ENCODE data around the gene PATJ. TPM values are rescaled to one million over a fixed set of nuclear protein-coding genes. Genes with fewer than 3 reads are reported as not detected.
A peak's percentile ranks its signal among the peaks of the same experiment; 100 is the strongest.

PATJ gene
- polyA plus RNA-seq, 1 donor: 3.5 TPM

DNA sequence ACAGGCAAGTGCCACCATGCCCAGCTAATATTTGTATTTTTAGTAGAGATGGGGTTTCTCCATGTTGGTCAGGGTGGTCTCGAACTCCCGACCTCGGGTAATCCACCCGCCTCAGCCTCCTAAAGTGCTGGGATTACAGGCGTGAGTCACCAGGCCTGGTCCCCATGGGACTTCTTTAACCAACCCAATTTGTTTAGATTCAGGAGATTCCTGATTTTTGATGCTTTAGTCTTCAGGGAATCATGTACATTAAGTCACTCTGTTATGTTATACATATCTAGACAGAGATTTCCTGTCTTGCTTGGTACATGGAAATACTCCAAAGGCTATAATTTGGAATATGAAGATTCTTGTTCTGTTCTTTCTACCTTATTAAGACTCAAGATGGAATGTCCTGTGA, 250.0 kb downstream of the PATJ start:
- DNase-seq (ENCODE audit: low read depth): no peak

DNA sequence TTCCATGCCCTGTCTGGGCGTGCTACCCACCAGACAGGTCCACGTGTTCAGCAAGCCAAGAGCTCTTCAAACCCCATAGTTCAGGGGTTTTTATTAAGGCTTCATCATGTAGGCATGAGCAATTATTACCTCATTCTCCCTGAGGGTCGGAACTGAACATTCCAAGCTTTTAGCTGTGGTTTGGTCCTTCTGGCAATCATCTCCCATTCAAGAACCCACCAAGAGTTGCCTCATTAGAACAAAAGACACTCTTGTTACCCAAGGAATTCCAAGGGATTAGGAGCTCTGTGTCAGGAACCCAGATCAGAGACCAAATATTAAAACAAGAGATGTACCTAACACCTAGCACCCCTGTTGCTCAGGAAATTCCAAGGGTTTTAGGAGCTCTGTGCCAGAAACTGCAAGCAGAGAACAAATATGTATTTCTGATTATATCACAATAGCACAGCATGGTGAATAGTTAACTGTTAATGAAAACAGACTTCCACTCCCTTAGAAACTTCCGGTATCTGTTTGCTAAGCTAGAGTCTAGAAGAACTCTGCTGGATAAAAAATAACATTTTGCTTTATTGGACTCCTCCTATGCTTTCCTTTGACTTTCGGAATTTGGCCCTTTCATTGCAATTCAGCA, 251.2 kb downstream of the PATJ start:
- no peak for DNase-seq (ENCODE audit: low read depth)

DNA sequence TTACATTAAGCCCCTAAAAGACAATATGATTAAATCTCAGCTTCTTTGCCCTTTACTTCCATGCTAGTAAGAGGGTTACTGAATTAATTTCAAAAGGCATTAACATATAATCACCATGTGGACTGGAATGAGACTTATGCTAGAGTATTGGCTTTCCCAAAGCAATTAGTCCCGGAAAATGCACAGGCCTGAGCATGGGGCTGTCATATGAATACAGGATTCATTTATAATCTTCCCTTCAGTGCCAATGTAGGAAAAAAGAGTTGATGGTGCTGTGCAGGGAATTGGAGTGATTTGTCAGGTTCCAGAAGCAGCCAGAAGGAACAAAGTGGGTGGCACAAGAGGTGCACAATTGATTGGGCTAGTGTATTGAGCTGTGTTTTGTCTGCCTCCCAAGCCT, 253.4 kb downstream of the PATJ start:
- DNase-seq (ENCODE audit: low read depth): no peak

DNA sequence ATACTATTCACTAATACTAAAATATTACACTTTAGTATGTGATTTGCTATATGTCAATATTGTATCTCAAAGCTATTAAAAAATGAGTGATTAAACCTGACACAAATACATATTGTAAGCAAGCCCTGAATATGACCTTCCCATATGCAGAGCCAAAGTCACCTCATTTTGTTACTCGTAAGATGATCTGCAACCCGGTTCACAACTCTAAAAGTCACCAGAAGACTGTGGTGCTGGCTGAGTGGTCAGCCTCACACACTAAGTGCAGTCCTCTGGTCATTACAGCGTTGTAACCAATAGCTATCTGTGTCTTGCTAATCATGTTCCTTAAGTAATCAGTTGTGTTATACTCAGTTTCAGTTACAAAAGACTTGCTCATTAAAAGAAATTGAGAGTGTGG, 254.8 kb downstream of the PATJ start:
- no peak for DNase-seq (ENCODE audit: low read depth)

DNA sequence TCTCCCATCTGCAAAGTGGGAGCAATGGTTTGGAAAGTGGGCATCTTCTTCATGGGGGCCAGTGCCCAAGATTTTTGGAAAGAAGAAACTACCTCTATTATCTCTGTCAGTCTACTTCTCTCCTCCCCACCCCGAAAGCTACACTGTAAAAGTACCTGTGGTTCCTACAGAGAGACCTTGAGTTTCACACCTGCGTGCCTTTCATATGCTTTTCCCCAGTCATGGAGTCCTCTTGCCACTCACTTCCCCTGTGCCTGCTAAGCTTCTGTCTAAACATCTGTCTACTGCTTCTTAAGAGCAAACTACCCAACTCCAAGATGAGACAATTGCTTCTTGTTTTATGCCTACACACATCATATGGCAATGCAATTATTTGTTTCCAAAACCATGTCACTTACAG, 261.5 kb downstream of the PATJ start:
- no peak for DNase-seq (ENCODE audit: low read depth)

DNA sequence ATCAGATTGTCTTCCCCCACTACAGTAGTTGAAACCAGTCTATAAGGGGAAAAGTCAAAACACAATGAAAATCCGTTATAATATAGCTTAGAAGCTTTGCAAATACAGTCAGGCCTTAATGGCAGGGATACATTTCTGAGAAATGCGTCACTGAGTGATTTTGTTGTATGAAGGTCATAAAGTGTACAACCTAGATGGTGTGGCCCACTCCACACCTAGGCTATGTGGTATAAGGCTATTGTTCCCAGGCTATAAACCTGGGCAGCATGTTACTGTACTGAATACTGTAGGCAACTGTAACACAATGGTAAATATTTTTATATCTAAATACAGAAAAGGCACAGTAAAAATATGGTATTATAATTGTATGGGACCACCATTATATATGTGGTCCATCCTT, 264.4 kb downstream of the PATJ start:
- no peak for DNase-seq (ENCODE audit: low read depth)

DNA sequence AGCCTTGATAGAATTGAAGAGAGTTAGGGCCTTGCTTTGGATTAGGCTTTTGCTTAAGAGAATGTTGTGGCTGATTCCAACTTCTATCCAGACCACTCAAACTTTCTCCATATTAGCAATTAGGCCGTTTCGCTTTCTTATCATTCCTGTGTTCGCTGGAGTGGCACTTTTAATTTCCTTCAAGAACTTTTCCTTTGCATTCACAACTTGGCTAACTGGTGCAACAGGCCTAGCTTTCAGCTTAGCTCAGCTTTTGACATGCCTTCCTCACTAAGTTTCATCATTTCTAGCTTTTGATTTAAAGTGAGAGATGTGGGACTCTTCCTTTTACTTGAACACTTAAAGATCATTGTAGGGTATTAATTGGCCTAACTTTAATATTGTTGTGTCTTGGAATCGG, 268.7 kb downstream of the PATJ start:
- DNase-seq (ENCODE audit: low read depth): no peak

GRCh38 chr1:62012095-62012494, 269.8 kb downstream of the PATJ start:
- DNase-seq (ENCODE audit: low read depth): no peak

DNA sequence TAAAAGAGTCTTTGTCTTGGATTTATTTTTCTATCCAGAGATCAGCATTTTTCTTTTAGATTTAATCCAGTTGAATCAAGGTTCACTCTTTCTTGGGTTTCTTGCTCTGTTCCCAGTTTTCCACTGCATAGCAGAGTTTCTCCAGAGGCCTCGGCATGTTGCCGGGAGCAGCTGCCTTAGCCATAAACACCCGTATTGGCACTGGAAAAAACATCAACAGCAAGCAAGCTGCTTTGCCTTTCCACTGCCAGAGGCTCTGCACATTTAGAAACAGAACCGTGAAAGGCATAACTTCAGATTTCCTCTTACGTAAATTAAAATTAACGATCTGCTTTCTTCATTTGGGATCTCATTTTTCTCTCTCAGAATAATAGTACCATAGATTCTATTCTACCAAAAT, 270.6 kb downstream of the PATJ start:
- DNase-seq (ENCODE audit: low read depth): peak; percentile 70

- DNase-seq (ENCODE audit: low read depth): no peak
Measured at GRCh38 chr1:62013264-62013663, 271.0 kb downstream of the PATJ start.

GRCh38 chr1:62022382-62022983, 280.2 kb downstream of the PATJ start:
- no peak for DNase-seq (ENCODE audit: low read depth)

DNA sequence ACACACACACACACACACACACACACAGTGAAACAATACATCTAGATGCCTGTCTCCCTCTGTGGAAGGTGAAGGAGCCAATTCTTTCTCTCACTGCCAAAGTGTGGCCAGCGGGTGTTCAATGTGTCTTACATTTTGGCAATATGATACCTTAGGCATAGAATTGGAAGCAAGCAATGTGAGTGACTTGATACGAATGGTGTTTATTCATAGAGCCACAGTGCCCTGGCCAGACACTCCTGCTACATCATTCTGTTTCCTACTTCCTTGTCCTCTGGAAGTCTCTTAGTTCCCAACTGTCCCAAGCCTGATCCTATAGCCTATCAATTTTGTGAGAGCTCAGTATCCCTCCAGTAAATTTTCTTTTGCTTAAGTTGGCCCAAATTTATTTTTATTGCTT, 282.4 kb downstream of the PATJ start:
- DNase-seq (ENCODE audit: low read depth): no peak

DNA sequence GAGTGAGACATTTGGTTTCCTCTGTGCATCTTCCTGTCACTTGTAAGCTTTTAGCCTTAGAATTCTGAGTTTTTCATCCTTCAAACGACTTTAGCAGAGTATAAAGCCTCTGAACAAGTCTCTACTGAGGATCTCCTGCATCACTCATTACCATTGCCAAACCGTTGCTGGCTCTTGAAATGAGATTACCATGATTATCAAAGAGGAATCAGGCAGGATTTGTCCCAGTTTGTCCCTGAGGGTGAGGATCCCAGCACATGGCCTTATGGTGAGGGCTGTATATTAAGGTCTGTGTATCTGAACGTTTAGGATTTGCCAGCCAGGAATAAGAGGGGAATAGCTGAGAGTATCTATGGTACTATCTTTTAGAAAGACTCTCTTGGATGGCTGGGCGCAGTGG, 282.9 kb downstream of the PATJ start:
- no peak for DNase-seq (ENCODE audit: low read depth)

- no peak for DNase-seq (ENCODE audit: low read depth)
Measured at GRCh38 chr1:62025892-62026291, 283.6 kb downstream of the PATJ start.

DNA sequence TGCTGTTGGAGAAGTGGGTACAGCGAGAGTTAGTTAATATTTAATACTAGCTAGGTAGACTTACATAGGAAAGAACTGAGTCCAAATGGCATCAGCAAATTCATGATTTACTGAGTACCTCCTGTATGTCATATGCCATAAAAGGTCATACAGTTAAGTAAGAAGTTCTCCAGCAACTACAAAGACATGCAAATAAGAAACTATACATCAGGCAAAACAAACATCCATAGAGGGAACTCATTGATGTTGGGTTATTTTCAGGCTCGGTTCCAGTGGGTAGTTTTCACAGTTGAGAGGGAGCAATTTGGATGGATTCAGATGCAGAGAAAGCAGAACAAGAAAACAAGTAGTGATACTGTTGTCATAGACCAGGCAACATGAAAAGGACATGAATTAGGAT, 287.4 kb downstream of the PATJ start:
- DNase-seq (ENCODE audit: low read depth): no peak

GRCh38 chr1:62034790-62035189, 292.5 kb downstream of the PATJ start:
- no peak for DNase-seq (ENCODE audit: low read depth)

- no peak for DNase-seq (ENCODE audit: low read depth)
Measured at GRCh38 chr1:62037274-62037673, 295.0 kb downstream of the PATJ start.

DNA sequence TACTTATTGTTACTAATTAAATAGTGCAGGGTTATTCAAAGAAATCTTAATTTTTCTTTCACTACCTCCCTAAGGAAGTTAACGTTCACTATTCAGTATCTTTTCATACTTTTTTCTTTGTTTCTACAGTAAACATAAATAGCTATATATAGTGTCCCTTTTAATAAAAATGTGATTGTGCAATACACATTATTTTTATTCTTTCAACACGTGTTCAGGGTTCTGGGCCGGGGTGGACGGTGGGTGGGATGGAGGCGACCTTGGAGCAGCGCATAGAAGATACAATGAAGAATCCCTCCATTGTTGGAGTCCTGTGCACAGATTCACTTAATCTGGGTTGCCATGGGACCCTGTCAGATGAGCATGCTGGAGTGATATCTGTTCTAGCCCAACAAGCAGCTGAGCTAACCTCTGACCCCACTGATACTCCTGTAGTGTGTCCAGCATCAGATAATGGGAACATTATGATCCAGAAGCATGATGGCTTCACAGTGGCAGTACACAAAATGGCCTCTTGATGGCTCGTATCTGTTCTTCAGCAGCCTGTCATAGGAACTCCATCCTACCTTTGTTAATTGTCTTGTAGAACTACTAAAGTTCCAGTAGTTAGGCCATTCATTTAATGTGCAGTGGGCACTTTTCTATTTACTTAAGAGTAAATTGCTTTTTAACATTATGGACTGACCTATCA, 296.5 kb downstream of the PATJ start:
- no peak for DNase-seq (ENCODE audit: low read depth)

GRCh38 chr1:62040450-62040849, 298.2 kb downstream of the PATJ start:
- DNase-seq (ENCODE audit: low read depth): no peak

GRCh38 chr1:62040973-62041372, 298.7 kb downstream of the PATJ start:
- DNase-seq (ENCODE audit: low read depth): no peak

DNA sequence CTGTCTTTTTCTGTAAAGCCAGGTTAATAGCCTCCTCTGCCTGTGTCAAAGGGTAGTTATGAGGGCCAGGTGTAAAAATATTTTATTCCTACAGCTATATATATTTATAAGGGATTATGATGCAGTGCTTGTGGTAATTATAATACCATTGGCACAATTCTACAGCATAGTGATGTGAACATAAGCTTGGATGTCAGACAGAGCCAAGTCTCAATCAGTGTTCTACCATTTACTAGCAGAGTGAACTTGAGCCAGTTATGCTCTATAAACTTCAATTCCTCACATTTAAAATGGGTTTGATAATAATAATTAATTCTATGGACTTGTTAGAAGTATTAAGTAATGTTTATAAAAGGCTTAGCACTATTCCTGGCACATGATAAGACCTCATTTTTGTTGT, 300.9 kb downstream of the PATJ start:
- no peak for DNase-seq (ENCODE audit: low read depth)

DNA sequence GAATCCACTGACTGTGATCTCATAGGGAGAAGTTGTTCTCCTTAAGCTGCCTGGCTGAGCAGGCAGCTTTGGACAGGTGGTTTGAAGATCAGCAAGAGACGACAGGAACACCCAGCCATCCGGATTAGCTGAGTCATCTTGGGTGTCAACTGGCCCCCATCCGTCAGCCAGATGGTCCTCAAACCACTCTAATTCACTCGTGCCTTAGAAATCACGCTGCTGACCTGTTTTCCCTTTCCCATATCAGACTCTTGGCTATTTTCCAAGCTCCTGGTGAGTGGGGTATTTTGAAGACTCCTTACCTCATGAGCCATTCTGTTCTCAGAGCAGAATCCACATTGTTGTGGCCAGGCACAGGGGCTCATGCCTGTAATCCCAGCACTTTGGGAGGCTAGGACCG, 303.3 kb downstream of the PATJ start:
- DNase-seq (ENCODE audit: low read depth): no peak

DNA sequence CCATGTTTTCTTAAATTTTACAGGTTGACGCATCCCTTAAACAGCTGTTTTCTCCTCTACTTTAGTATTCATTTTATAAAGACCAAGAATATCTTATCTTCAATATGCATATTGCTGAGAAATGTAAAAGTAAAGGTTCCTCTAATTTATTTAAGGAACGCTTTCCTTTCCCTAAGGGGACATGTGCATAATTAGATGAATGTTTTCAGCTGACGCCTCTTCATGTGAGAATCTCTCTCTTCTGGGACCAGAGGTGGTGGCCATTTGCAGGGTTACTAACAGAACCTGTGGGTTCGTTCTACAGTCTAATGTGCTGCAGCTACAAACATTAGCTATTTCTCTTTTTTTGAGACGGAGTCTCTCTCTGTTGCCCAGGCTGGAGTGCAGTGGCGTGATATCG, 304.6 kb downstream of the PATJ start:
- no peak for DNase-seq (ENCODE audit: low read depth)

DNA sequence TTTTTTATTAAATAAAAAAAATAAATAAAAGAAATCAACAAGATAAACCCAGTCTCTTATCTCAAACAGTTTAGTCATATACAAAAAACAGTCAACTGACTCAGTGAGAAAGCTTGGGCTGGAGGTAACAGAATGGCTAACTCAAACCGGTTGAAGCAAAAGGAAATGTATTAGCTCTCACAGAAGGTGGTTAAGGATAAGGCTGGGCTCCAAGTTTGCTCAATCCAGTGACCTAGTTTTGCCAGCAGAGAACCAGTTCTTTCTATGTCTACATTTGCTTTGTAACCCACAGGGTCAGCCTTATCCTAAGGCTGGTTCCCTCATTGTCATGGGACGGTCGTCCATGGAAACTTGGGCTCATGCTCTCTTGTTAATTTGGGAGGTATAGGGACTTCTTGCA, 307.9 kb downstream of the PATJ start:
- no peak for DNase-seq (ENCODE audit: low read depth)

All from forelimb muscle (tissue), 1 donor.